ENCODE data around the gene HSPG2.

HSPG2 gene

DNA sequence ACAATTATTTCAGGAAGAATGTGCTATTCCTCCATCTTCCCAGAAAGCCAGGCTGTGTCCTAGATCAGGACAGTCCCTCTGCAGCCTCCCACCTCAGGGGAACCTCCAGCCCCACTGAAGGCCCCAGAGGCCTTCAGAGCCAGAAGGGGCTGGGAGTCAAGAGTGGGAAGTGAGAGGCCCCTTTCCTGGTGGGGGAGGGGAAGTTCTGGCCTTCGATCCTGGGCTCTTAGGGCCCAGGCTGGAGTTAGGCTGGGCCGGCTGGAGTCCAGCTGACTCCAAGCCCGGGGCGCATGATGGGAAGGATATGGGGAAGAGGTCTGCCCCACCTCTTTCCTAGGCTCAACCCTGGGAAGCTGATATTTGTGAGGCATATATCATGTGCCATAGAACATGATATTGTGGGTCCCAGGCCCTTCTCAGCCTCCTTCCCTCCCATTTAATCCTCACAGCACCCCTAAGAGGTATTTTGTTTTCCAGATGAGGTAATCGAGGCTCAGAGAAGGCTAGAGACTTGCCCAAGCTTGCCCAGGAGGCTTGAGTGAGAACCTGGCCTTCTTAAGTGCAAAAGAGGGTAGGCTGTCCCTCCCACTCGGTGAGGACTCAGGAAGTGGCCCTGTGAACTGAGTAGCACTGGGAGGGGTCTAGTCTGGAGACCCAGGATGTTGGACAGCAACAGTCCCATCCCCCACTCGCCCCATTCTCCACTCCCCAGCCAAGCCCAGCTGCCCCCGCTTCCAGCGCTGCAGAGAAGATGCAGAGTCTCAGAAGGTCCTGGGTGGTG is 18.6 kb upstream of the HSPG2 start:
- no peak for DNase-seq (ENCODE audit: low read depth, low spot score)

- no peak for DNase-seq (ENCODE audit: low read depth, low spot score)
These were observed 17.9 kb upstream of the HSPG2 start for GRCh38 chr1:21955058-21955457.

DNA sequence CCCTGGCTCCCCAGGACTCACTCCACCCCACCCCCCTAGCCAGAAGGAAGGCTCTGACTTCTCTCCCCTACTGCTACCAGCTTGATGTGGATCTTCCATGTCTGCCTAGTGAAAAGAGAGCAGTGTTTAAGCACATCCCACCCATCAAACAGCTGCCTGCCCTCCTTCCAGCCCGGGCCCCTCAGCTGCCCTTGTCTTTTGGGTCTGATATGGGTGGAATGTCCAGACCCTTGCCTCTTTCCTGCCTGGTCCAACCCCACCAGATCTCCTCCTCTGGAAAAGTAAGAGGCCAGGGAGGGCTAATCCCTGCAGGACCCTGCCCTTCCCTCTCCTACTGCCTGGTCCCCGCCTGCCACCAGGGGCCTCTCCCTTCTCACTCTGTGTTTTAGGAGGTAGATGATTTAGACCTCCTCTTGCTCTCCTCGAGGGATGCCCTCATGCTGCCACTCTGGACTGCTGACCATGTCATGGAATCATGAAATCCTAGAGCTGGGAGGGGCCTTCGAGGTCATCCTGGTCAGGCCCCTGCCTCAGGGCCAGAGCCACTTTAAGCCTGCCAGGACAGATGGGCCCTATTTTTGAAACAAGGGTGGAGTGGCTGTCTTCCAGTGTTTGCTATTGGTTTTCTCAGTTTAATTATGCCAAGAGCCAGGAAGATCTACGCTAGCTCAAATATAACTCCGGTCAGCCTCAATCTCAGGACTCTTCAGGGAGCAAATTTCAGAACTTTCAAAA is 15.8 kb upstream of the HSPG2 start:
- DNase-seq (ENCODE audit: low read depth, low spot score), result no peak

DNA sequence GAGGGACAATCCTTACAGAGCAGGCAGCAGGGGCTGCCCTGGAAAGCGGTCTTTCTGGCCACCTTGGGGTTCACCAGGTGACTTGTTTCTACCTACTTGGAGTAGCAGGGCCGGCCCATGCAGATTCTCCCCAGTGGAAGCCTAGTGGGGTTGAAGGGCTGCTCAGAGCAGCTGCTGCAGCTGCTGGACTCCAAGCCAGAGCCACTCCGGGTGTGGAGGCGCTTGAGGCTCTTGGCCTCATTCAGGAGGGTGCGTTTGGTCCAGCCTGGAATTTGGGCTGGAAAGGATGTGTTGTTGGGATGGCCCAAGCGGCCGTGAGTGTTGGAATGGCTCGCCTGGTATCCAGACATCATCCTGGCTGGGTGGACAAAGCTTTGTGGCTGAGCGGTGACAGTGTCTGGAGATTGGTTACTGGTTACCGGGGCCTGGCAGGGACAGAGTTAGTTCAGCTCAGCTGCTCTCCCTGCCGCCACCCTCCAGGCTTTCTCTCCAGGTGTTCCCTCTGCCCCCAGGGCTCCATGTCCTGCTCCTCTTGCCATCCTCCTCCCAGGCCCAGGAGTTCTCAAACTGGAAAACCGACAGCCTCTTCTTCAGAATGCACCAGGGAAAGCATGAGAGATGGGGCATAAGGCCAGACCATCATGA is 14.2 kb upstream of the HSPG2 start:
- no peak for DNase-seq (ENCODE audit: low read depth, low spot score)

DNA sequence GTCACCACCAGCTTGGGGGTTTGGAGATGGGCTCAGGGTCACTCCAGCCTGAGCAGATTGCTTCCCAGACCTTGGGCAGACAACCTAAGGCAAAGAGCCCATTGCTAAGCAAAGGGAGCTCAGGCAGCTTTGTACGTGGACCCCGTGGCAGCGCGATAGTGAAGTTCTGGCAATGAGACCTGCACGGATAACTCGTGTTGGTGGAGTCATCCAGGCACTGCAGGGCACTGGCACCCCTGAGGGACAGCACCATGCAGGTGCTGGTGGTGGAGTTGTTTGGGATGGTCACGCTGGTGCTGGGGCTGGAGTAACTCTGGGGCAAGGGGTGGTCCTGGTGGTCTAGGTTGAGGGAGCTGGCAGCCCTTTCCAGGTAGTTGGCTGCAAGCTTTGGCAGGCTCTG is 13.6 kb upstream of the HSPG2 start:
- DNase-seq (ENCODE audit: low read depth, low spot score), result no peak

DNA sequence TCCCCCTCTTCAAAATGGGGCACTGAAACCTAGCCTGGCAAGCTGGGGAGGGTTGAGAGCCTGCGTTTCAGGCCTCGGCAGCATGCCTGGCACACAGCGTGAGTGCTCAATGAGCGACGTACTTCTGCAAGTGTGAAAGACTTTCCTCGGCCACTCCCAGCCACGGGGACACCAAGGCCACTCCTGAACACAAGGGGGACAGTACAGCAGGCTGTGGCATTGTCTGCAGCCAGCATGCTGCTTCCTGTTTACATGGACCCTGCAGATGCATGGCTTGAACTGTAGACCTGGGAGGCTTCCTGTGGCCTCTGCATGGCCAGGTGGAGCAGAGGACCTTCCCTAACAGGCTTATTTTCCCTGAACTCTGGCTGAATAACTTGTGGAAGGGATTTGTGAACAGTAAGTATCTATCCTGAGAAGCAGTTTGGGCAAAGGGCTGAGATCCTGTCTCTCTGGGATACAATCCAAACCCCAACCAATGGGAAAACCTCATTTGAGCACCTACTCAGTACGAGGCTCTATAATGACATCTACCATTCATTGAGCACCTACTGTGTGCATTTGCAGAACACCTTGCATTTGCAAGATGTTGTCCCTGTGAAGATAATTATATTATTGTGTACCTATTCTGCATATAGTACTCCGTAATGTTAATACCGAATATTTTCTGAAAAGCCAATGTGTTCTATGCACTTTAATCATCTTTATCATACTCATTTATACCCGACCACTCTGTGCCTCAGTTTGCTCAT is 9.9 kb upstream of the HSPG2 start:
- DNase-seq (ENCODE audit: low read depth, low spot score), result no peak

- no peak for DNase-seq (ENCODE audit: low read depth, low spot score)
These were observed 7.6 kb upstream of the HSPG2 start for GRCh38 chr1:21944733-21945073.

DNA sequence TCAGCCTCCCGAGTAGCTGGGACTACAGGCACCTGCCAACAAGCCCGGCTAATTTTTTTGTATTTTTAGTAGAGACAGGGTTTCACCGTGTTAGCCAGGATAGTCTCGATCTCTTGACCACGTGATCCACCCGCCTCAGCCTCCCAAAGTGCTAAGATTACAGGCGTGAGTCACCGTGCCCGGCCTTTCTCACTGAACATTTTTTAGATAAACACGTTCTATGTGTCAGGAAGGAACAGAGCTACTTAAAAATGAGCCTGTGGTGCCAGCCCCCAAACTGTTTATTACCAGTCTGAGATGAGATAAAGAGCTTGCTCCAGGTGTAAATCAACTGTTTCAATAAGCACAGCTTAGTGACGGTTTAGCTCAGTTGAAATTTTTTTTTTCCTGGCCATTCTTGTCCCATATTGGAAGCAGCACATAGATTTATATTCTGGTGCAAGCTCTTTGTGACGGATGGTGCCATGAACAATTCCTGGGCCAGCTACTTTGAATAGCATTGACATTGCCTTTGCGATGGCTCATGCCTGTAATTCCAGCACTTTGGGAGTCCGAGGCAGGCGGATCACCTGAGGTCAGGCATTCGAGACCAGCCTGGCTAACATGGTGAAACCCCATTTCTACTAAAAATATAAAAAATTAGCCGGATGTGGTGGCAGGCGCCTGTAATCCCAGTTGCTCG is 6.0 kb upstream of the HSPG2 start:
- DNase-seq (ENCODE audit: low read depth, low spot score), result peak; percentile 72

- no peak for DNase-seq (ENCODE audit: low read depth, low spot score)
These were observed 5.4 kb upstream of the HSPG2 start for GRCh38 chr1:21942464-21942863.

- DNase-seq (ENCODE audit: low read depth, low spot score), result no peak
These were observed 4.3 kb upstream of the HSPG2 start for GRCh38 chr1:21941370-21941769.

- DNase-seq (ENCODE audit: low read depth, low spot score), result no peak
These were observed 3.4 kb upstream of the HSPG2 start for GRCh38 chr1:21940492-21940891.

DNA sequence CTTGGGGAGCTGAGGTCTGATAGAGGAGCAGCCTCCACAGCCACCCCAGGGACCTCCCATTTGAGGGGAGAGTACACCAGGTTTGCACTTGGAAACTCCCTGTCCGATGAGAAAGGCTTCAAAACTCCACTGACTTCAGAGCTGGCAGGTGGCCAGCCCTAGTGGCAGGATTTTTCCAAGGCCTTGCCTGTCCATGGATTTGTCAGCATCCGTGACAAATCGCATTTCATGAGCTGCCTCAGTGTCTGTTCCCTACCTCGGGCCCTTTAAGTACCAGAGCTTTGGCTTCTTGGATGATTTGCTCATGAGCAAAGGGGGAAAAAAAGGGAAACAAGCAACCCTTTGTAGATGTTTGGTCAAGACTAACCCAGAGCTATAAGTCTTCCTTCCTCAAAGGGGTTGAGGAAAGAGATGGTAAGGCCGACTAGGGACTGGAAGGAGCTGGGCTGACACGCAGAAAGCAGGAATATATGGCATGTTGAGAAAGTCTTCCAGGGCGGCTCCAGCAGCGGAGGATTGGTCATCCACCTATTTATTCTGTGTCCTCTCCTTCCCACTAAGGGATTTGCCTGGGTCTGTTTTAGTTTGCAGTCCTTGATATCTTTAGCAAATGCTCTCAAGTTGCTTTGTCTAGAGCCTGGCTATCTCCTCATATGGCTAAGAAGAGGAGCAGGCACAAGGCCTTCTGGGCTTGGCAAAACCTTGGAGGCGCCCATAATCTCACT is 2.7 kb upstream of the HSPG2 start:
- peak; percentile 98 for DNase-seq (ENCODE audit: low read depth, low spot score)

GRCh38 chr1:21938732-21939538 is 1.8 kb upstream of the HSPG2 start:
- peak; percentile 59 for DNase-seq (ENCODE audit: low read depth, low spot score)

DNA sequence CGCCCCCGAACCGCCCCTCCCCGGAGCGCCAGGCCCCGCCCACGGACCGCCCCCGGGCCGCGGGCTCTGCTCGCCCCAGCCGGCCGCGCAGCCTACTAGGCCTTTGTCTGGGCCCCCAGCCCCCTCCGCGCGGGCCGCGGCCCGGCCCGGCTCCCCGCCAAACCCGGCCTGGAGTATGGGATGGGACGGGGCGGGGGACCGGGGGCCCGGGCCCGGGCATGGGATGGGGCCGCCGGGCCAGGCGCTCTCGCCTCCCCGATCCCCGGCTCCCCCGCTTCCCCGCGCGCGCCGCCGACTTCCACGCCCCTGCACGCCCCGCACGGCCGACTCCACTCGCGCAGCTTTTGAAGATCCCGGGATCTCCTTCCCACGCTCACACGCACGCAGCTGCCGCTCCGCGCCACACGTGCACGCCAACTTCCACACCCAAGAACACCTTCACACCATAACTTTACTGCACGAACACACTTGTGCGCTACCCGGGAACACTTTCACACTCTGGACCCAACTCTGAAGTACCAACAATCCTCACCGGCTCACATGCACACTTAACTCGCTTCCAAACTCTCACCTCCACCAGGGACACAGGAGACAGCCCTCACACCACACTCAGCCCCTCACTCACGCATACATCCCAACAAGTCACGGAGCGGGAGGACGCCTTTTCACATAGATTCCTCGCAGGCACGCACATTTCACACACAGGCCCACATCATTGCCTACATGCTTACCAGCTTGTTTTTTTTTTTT is 437 bp upstream of the HSPG2 start:
- DNase-seq (ENCODE audit: low read depth, low spot score), result peak; percentile 95

DNA sequence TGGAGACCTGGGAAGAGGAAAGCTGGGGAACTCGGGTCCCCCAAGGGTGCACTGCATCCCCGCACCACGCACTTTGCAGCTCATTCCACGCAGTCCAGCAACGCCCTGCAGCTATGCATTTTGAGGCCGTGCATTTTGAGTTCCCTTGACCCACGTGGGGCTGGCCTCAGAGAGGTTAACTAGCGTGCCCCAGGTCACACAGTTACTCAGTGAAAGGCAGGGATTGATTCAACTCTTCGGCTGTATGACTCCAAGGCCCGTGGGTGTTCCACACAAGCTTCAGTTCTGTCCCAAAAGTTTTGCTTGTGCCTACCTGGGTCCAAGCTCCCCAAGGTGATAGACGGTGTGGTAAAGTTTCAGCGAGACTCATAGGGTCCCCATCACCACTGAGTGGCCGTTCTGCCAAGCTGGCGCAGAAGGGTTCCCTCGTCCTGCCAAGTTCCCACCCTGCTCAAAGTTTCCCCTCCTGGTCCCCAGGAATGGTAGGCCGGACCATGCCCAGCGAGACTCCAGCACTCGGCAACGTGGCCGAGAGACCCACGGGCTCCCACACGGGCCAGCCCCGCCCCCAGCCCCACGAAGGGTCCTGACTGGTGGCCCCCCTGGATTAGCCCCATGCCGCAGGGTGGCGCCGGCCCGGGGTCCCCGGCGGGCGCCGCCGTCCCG is 611 bp downstream of the HSPG2 start:
- peak; percentile 56 for DNase-seq (ENCODE audit: low read depth, low spot score)

DNA sequence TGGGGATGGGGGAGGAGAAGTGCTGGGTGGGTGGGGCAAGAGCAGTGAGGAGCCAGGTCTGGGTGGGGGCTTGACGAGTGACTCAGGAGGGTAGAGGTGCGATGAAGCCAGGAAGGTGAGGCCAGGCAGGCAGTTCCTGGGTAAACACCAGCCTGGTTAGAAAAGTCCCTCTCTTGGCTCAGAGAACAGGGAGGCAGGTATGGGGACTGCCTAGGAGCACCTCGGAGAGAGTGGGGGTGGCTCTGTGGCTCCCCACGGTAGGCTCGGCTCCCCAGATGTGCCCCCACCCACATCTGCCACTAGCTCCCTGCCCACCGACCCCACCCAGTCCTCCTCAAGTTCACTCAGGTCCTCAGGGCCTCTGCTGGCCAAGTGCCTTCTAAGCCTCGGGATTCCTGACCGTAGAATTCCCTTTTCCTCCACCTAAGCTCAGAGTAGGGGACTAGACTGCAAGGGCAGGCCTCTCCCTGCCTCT is 1.2 kb downstream of the HSPG2 start:
- no peak for DNase-seq (ENCODE audit: low read depth, low spot score)

- DNase-seq (ENCODE audit: low read depth, low spot score), result peak; percentile 62
These were observed 1.7 kb downstream of the HSPG2 start for GRCh38 chr1:21935393-21935804.

GRCh38 chr1:21933397-21934248 is 3.5 kb downstream of the HSPG2 start:
- peak; percentile 58 for DNase-seq (ENCODE audit: low read depth, low spot score)
